Caco-2 (cell line): ENCODE results near the gene DHX34. TPM values are rescaled to one million over a fixed set of nuclear protein-coding genes. Genes with fewer than 3 reads are reported as not detected.

Experiments used
- BruUV-seq: library from RNA; stranded (reverse); fragments of 400-500 nt; replicated peaks from 2 replicates; lab custom pipeline; 2021; lab: Mats Ljungman, UMichigan
- CTCF ChIA-PET: fragments of 300-600 bp; sonication (Branson Sonifier 250); formaldehyde crosslinking; loops from one replicate; lab custom pipeline; 2022; ENCODE audit warnings: antibody characterized with exemption; lab: Charles Lee
- POLR2A ChIA-PET: fragments of 300-600 bp; sonication (Branson Sonifier 250); formaldehyde crosslinking; loops from one replicate; lab custom pipeline; 2022; ENCODE audit warnings: antibody characterized with exemption; lab: Charles Lee
- DNase-seq, 2 experiments: peaks; one replicate each; pipeline versions ENCODE4 v3.0.0 to v3.0.0-alpha.2; 2020 to 2022
- H3K27me3 ChIP-seq: replicated peaks from 2 replicates; pipeline ENCODE4 v1.6.0; 2011; ENCODE audit warnings: low read length; ENCODE audit not compliant: control insufficient read depth, insufficient read depth
- H3K36me3 ChIP-seq: 2 replicates; pipeline ENCODE4 v1.5.1; 2011; ENCODE audit warnings: low read length; ENCODE audit not compliant: control insufficient read depth, insufficient read depth
- H3K4me1 ChIP-seq: fragments of 250-450 bp; sonication (Bioruptor Pico); 2 replicates; pipeline ENCODE4 v1.5.1; 2020; ENCODE audit warnings: mild to moderate bottlenecking
- H3K4me3 ChIP-seq: 2 replicates; pipeline ENCODE4 v1.5.1; 2011; ENCODE audit warnings: low read depth, mild to moderate bottlenecking, control low read depth, low read length
- H3K9me3 ChIP-seq: fragments of 250-450 bp; sonication (Bioruptor Pico); 2 replicates; pipeline ENCODE4 v1.5.1; 2020; ENCODE audit warnings: mild to moderate bottlenecking, moderate library complexity
- H3K27ac Mint-ChIP-seq: one replicate; pipeline ENCODE4 v1.8.0; 2022; ENCODE audit warnings: mixed read lengths; ENCODE audit not compliant: unreplicated experiment
- H3K27me3 Mint-ChIP-seq: one replicate; pipeline ENCODE4 v1.8.0; 2022; ENCODE audit warnings: mixed read lengths; ENCODE audit not compliant: insufficient read depth, unreplicated experiment
- H3K36me3 Mint-ChIP-seq: one replicate; pipeline ENCODE4 v1.8.0; 2022; ENCODE audit warnings: mild to moderate bottlenecking, mixed read lengths; ENCODE audit not compliant: insufficient read depth, unreplicated experiment
- H3K4me1 Mint-ChIP-seq: one replicate; pipeline ENCODE4 v1.8.0; 2022; ENCODE audit warnings: low read depth, mixed read lengths; ENCODE audit not compliant: unreplicated experiment
- H3K4me3 Mint-ChIP-seq: one replicate; pipeline ENCODE4 v1.8.0; 2022; ENCODE audit warnings: mild to moderate bottlenecking, moderate library complexity, mixed read lengths; ENCODE audit not compliant: unreplicated experiment
- H3K9me3 Mint-ChIP-seq: one replicate; pipeline ENCODE4 v1.8.0; 2022; ENCODE audit warnings: mixed read lengths; ENCODE audit not compliant: unreplicated experiment
- intact Hi-C: fragments of 100-400 bp; cut with micrococcal nuclease; formaldehyde crosslinking; loops from one replicate; pipeline ENCODE4 v1.10.0; 2022; ENCODE audit not compliant: unreplicated experiment
- total RNA-seq: library from RNA; stranded (reverse); gene quantifications from 2 replicates; pipeline ENCODE4 v1.2.3, GENCODE V29; 2022
- TF ChIP-seq, protein P1 (sequence below), 2 experiments: fragments of 200-600 bp in 1 of 2; IDR thresholded peaks; 1 replicate in 1 of 2; 2 replicates in 1 of 2; pipeline versions ENCODE4 v1.5.1 to v1.8.0; 2011 to 2022; ENCODE audit warnings: antibody characterized with exemption in 1 of 2, control low read depth in 1 of 2, inconsistent platforms in 1 of 2, low read depth in 1 of 2, low read length in 1 of 2, mild to moderate bottlenecking in 1 of 2, moderate library complexity in 1 of 2; ENCODE audit not compliant: insufficient read depth in 1 of 2, severe bottlenecking in 1 of 2, unreplicated experiment in 1 of 2

The DHX34 gene
- total RNA-seq, 1 experiment from 2014 or later: 28.7 TPM

DNA sequence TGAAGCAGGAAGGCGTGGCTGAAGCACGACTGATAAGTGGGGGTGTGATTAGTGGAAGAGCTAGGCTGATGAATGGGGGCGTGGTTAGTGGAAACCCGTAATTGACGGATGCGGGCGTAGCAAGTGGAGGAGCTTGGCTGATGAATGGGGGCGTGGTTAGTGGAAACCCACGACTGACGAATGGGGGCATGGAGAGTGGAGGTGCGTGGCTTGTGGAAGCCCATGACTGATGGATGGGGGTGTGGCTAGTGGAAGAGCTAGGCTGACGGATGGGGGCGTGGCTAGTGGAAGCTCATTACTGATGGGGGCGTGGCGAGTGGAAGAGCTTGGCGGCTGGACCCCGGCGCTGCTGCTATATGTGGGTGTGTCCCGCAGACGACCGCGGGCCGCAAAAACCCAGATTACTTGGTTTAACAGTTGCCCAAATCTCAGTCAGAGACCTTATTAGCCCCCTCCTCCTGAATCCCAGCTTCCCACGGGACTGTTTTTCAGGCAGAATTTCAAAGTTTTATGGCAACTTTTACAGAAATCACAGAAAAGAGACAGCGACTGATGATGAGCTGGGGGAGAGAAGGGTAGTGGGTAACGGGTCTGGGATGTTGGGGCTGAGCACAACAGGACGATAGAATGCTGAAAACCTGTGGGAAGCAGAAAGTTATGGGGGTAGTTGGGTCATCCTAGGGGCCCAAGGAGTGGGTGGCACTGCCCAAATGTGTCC, 79.2 kb downstream of the DHX34 start:
- CTCF ChIA-PET: interaction anchor here (0.5 to 2.0 kb wide), 26 partner anchors 8 to 1770 kb away, joined by 3 to 25 read pairs (median 5); partner anchors contain the start of genes DHX34, INAFM1, KPTN and NAPA
- TF ChIP-seq, protein P1, sequence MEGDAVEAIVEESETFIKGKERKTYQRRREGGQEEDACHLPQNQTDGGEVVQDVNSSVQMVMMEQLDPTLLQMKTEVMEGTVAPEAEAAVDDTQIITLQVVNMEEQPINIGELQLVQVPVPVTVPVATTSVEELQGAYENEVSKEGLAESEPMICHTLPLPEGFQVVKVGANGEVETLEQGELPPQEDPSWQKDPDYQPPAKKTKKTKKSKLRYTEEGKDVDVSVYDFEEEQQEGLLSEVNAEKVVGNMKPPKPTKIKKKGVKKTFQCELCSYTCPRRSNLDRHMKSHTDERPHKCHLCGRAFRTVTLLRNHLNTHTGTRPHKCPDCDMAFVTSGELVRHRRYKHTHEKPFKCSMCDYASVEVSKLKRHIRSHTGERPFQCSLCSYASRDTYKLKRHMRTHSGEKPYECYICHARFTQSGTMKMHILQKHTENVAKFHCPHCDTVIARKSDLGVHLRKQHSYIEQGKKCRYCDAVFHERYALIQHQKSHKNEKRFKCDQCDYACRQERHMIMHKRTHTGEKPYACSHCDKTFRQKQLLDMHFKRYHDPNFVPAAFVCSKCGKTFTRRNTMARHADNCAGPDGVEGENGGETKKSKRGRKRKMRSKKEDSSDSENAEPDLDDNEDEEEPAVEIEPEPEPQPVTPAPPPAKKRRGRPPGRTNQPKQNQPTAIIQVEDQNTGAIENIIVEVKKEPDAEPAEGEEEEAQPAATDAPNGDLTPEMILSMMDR (IDR thresholded peaks at IDR 0.05; ENCODE audit: insufficient read depth in 1 of 2, low read depth in 1 of 2, low read length in 1 of 2, severe bottlenecking in 1 of 2, unreplicated experiment in 1 of 2): no peak
- peak; percentile 92 to 98 for DNase-seq
- Histone ChIP-seq H3K36me3 (no peaks in the 10 kb centered on the region), H3K27me3 (peaks cover 3% of the 10 kb centered on the region), H3K4me1 (peaks cover 13% of the 10 kb centered on the region), H3K4me3 (peak overlapping the region; percentile 13; the same call in 1 of the 2 replicates), H3K9me3 (no peaks in the 10 kb centered on the region)
- Mint-ChIP-seq H3K4me1 (no peaks in the 10 kb centered on the region), H3K27ac (no peak overlapping the region), H3K4me3 (no peak overlapping the region), H3K9me3 (no peaks in the 10 kb centered on the region), H3K36me3 (no peaks in the 10 kb centered on the region), H3K27me3 (peaks cover 4% of the 10 kb centered on the region)
- no TSS peak for BruUV-seq
- POLR2A ChIA-PET: interaction anchor here (0.5 to 0.8 kb wide), 5 partner anchors 80 to 1968 kb away, joined by 3 to 7 read pairs (median 5); no protein-coding TSS in a partner anchor
- intact Hi-C loops: loop anchor here (5.0 to 10.0 kb wide), 2 partner anchors 84 to 146 kb away; partner anchors contain the start of gene DHX34

DNA sequence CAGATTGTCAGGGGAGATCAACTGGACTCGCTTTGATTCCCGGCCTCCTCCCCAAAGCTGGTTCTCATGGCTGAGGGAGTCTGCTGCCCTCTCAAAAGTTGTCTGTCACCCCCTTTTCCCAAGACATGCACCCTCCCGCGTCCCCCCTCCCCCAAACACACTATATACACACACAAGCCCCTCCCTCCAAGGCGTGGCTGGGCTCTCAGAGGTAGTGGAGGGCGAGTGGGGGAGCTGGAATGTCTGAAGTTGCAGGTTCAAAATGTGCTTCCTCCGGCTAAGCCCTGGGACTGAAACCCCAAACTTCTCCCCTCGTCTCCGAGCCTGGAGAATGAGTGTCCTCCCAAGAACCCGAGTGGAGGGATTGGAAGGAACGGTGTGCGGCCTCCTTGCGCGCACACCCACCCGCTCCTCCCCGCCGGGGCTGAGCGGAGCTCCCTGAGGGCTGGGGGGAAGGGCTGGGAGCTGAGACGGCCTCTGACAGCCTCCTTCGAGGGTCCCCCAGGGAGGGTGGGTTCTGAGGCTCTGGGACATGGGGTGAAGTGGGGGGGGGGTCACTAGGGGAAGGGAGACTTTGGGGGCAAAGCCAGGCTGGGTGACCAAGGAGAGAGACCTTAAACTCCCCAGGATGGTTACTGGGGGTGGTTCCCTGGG, 80.2 kb downstream of the DHX34 start:
- Histone ChIP-seq H3K27me3 (no peaks in the 10 kb centered on the region), H3K4me1 (peaks cover 13% of the 10 kb centered on the region), H3K36me3 (no peaks in the 10 kb centered on the region), H3K9me3 (no peaks in the 10 kb centered on the region), H3K4me3 (no peak overlapping the region)
- Mint-ChIP-seq H3K36me3 (no peaks in the 10 kb centered on the region), H3K4me3 (no peak overlapping the region), H3K9me3 (no peaks in the 10 kb centered on the region), H3K4me1 (no peaks in the 10 kb centered on the region), H3K27me3 (no peaks in the 10 kb centered on the region), H3K27ac (no peak overlapping the region)
- no TSS peak for BruUV-seq
- POLR2A ChIA-PET: no interaction called here
- TF ChIP-seq, protein P1 (IDR thresholded peaks at IDR 0.05; ENCODE audit: insufficient read depth in 1 of 2, low read depth in 1 of 2, low read length in 1 of 2, severe bottlenecking in 1 of 2, unreplicated experiment in 1 of 2): no peak
- CTCF ChIA-PET: interaction anchor here (0.7 to 2.0 kb wide), 11 partner anchors 8 to 283 kb away, joined by 3 to 25 read pairs (median 9); partner anchors contain the start of genes DHX34, KPTN and NAPA
- intact Hi-C loops: loop anchor here (5.0 to 10.0 kb wide), 2 partner anchors 84 to 147 kb away; partner anchors contain the start of gene DHX34
- DNase-seq: no peak

DNA sequence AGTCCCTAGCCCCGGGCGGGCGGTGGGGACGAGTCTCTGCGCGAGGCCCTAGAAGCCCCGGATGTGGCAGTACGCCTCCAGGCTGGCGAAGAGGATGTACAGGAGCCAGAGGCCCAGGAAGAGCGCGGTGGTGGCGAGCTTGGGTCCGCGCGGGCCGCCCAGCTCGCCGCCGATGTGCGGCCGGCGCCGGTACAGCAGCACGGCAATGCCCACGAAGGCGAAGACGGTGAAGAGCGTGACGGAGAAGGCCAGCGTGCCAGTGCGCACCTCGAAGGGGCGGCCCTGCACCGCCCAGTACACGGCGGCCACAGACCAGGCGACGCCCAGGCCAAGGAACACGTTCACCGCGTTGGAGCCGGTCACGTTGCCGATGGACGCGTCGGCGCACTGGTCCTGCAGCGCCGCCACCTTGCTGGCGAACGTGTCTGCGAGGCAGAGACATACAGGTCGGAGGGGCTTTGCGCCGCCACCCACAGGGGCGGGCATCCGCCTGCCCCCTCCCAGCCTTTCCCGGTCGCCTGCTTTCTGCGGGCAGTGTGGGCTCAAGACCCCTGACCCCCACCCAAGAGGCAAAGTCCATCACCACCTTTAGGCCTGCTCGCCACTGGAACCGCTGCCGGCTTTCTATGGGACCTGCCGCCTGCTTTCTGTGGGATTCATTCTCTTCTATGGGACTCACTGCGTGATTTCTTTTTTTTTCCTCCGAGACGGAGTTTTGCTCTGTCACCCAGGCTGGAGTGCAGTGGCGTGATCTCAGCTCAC, 81.1 kb downstream of the DHX34 start:
- POLR2A ChIA-PET: no interaction called here
- no peak overlapping the region for H3K4me3 ChIP-seq
- no peaks in the 10 kb centered on the region for H3K9me3 Mint-ChIP-seq

More for the DNA sequence above, 81.1 kb downstream of the DHX34 start:
- Mint-ChIP-seq H3K4me3 (peak overlapping the region; percentile 38), H3K36me3 (no peaks in the 10 kb centered on the region), H3K27ac (no peak overlapping the region), H3K4me1 (no peaks in the 10 kb centered on the region), H3K27me3 (peaks cover 1% of the 10 kb centered on the region)
- H3K36me3 ChIP-seq: no peaks in the 10 kb centered on the region
- DNase-seq: no peak
- CTCF ChIA-PET: no interaction called here
- H3K27me3 ChIP-seq: no peaks in the 10 kb centered on the region
- intact Hi-C loops: no loop called here
- peaks cover 13% of the 10 kb centered on the region for H3K4me1 ChIP-seq
- TF ChIP-seq, protein P1 (IDR thresholded peaks at IDR 0.05; ENCODE audit: insufficient read depth in 1 of 2, low read depth in 1 of 2, low read length in 1 of 2, severe bottlenecking in 1 of 2, unreplicated experiment in 1 of 2): no peak
- no TSS peak for BruUV-seq
- H3K9me3 ChIP-seq: no peaks in the 10 kb centered on the region
